ENCODE results near the gene SEC31A. TPM values are rescaled to one million over a fixed set of nuclear protein-coding genes. Genes with fewer than 3 reads are reported as not detected.

SEC31A gene
- total RNA-seq, 1 donor from 2014 or later, result 360 TPM

- Mint-ChIP-seq H3K4me1 (ENCODE audit: unreplicated experiment) (no peaks in the 10 kb centered on the region), H3K9me3 (ENCODE audit: unreplicated experiment) (no peaks in the 10 kb centered on the region), H3K36me3 (ENCODE audit: unreplicated experiment) (peaks cover 66% of the 10 kb centered on the region), H3K4me3 (ENCODE audit: unreplicated experiment) (no peak overlapping the region), H3K27ac (ENCODE audit: unreplicated experiment) (peak overlapping the region; percentile 20), H3K27me3 (ENCODE audit: unreplicated experiment) (no peaks in the 10 kb centered on the region)
- no peak for TF ChIP-seq CTCF (IDR thresholded peaks at IDR 0.05)
- no peak for DNase-seq (ENCODE audit: extremely low spot score, unreplicated experiment)
Measured at GRCh38 chr4:82851318-82851717, 39.6 kb downstream of the SEC31A start.

- Mint-ChIP-seq H3K27ac (ENCODE audit: unreplicated experiment) (no peak overlapping the region), H3K4me3 (ENCODE audit: unreplicated experiment) (no peak overlapping the region), H3K27me3 (ENCODE audit: unreplicated experiment) (no peaks in the 10 kb centered on the region), H3K9me3 (ENCODE audit: unreplicated experiment) (no peaks in the 10 kb centered on the region), H3K36me3 (ENCODE audit: unreplicated experiment) (peaks cover 66% of the 10 kb centered on the region), H3K4me1 (ENCODE audit: unreplicated experiment) (no peaks in the 10 kb centered on the region)
- TF ChIP-seq CTCF (IDR thresholded peaks at IDR 0.05), result no peak
- DNase-seq (ENCODE audit: extremely low spot score, unreplicated experiment), result no peak
Measured at GRCh38 chr4:82850684-82851083, 40.3 kb downstream of the SEC31A start.

GRCh38 chr4:82848706-82849105 is 42.2 kb downstream of the SEC31A start:
- Mint-ChIP-seq H3K4me3 (ENCODE audit: unreplicated experiment) (no peak overlapping the region), H3K9me3 (ENCODE audit: unreplicated experiment) (no peaks in the 10 kb centered on the region), H3K27me3 (ENCODE audit: unreplicated experiment) (no peaks in the 10 kb centered on the region), H3K4me1 (ENCODE audit: unreplicated experiment) (no peaks in the 10 kb centered on the region), H3K27ac (ENCODE audit: unreplicated experiment) (no peak overlapping the region), H3K36me3 (ENCODE audit: unreplicated experiment) (peaks cover 71% of the 10 kb centered on the region)
- no peak for DNase-seq (ENCODE audit: extremely low spot score, unreplicated experiment)
- TF ChIP-seq CTCF (IDR thresholded peaks at IDR 0.05), result no peak

GRCh38 chr4:82842593-82842992 is 48.4 kb downstream of the SEC31A start:
- TF ChIP-seq CTCF (IDR thresholded peaks at IDR 0.05), result peak; percentile 46
- H3K9me3 Mint-ChIP-seq (ENCODE audit: unreplicated experiment), result no peaks in the 10 kb centered on the region
- H3K27ac Mint-ChIP-seq (ENCODE audit: unreplicated experiment), result no peak overlapping the region
- H3K4me3 Mint-ChIP-seq (ENCODE audit: unreplicated experiment), result no peak overlapping the region
- no peak for DNase-seq (ENCODE audit: extremely low spot score, unreplicated experiment)
- H3K27me3 Mint-ChIP-seq (ENCODE audit: unreplicated experiment), result no peaks in the 10 kb centered on the region
- H3K4me1 Mint-ChIP-seq (ENCODE audit: unreplicated experiment), result no peaks in the 10 kb centered on the region
- peaks cover 58% of the 10 kb centered on the region for H3K36me3 Mint-ChIP-seq (ENCODE audit: unreplicated experiment)

GRCh38 chr4:82839624-82840023 is 51.3 kb downstream of the SEC31A start:
- H3K36me3 Mint-ChIP-seq (ENCODE audit: unreplicated experiment), result peaks cover 43% of the 10 kb centered on the region
- no peaks in the 10 kb centered on the region for H3K9me3 Mint-ChIP-seq (ENCODE audit: unreplicated experiment)
- H3K4me1 Mint-ChIP-seq (ENCODE audit: unreplicated experiment), result peaks cover under 1% of the 10 kb centered on the region
- DNase-seq (ENCODE audit: extremely low spot score, unreplicated experiment), result no peak
- TF ChIP-seq CTCF (IDR thresholded peaks at IDR 0.05), result no peak
- H3K27ac Mint-ChIP-seq (ENCODE audit: unreplicated experiment), result no peak overlapping the region
- no peak overlapping the region for H3K4me3 Mint-ChIP-seq (ENCODE audit: unreplicated experiment)
- no peaks in the 10 kb centered on the region for H3K27me3 Mint-ChIP-seq (ENCODE audit: unreplicated experiment)

Measured in osteocyte (in vitro differentiated cells).